ENCODE data around the gene COMMD9. TPM values are rescaled to one million over a fixed set of nuclear protein-coding genes. Genes with fewer than 3 reads are reported as not detected.

Gene COMMD9
- 10 to 100 TPM; 26.3 to 32.8 TPM for total RNA-seq

- no peak for TF ChIP-seq CTCF (IDR thresholded peaks at IDR 0.05)
- Histone ChIP-seq H3K4me3 (peak within 1 kb of the TSS; percentile 60 to 72), H3K9me3 (no peaks in the 10 kb centered on the region), H3K27ac (peak within 1 kb of the TSS; percentile 30 to 56), H3K36me3 (no peaks in the 10 kb centered on the region), H3K27me3 (no peaks in the 10 kb centered on the region), H3K4me1 (peaks cover 0 to 11% of the 10 kb centered on the region in 2 donors)
- DNase-seq (ENCODE audit: low spot score) = peak; percentile 98
Measured at GRCh38 chr11:36289226-36289852, at the start of gene COMMD9. Gene COMMD9 (minus strand): TSS chr11:36289424. CDS start chr11:36289412, 12 bp downstream.

GRCh38 chr11:36333897-36334296 lies 44.7 kb upstream of the COMMD9 start:
- TF ChIP-seq CTCF (IDR thresholded peaks at IDR 0.05) = no peak
- H3K27ac ChIP-seq = no peak overlapping the region
- no peak for DNase-seq (ENCODE audit: low spot score)
- H3K36me3 ChIP-seq = no peaks in the 10 kb centered on the region
- H3K4me3 ChIP-seq = no peak overlapping the region
- no peaks in the 10 kb centered on the region for H3K4me1 ChIP-seq
- H3K27me3 ChIP-seq = no peaks in the 10 kb centered on the region
- no peaks in the 10 kb centered on the region for H3K9me3 ChIP-seq

- H3K36me3 ChIP-seq = no peaks in the 10 kb centered on the region
- no peak overlapping the region for H3K27ac ChIP-seq
- H3K4me3 ChIP-seq = no peak overlapping the region
- no peak for DNase-seq (ENCODE audit: low spot score)
- no peaks in the 10 kb centered on the region for H3K9me3 ChIP-seq
- TF ChIP-seq CTCF (IDR thresholded peaks at IDR 0.05) = no peak
- H3K4me1 ChIP-seq = no peaks in the 10 kb centered on the region
- H3K27me3 ChIP-seq = no peaks in the 10 kb centered on the region
Measured at GRCh38 chr11:36333468-36333867, 44.2 kb upstream of the COMMD9 start.

GRCh38 chr11:36330411-36330810 lies 41.2 kb upstream of the COMMD9 start:
- no peaks in the 10 kb centered on the region for H3K36me3 ChIP-seq
- no peaks in the 10 kb centered on the region for H3K4me1 ChIP-seq
- no peaks in the 10 kb centered on the region for H3K9me3 ChIP-seq
- H3K27me3 ChIP-seq = no peaks in the 10 kb centered on the region
- no peak for DNase-seq (ENCODE audit: low spot score)
- H3K4me3 ChIP-seq = no peak overlapping the region
- no peak for TF ChIP-seq CTCF (IDR thresholded peaks at IDR 0.05)
- no peak overlapping the region for H3K27ac ChIP-seq

- no peaks in the 10 kb centered on the region for H3K4me1 ChIP-seq
- H3K27ac ChIP-seq = no peak overlapping the region
- H3K9me3 ChIP-seq = no peaks in the 10 kb centered on the region
- TF ChIP-seq CTCF (IDR thresholded peaks at IDR 0.05) = no peak
- DNase-seq (ENCODE audit: low spot score) = no peak
- H3K4me3 ChIP-seq = no peak overlapping the region
- no peaks in the 10 kb centered on the region for H3K36me3 ChIP-seq
- no peaks in the 10 kb centered on the region for H3K27me3 ChIP-seq
Measured at GRCh38 chr11:36328966-36329673, 39.9 kb upstream of the COMMD9 start.

All from right atrium auricular region (tissue), 2 donors.